ENCODE data around the gene SH3BP5.
A peak's percentile ranks its signal among the peaks of the same experiment; 100 is the strongest.
"Not testable (repeated sequence)": the region's sequence is repeated elsewhere in the genome, so short reads cannot be mapped to it uniquely, and the experiment has no call there.

SH3BP5 gene

DNA sequence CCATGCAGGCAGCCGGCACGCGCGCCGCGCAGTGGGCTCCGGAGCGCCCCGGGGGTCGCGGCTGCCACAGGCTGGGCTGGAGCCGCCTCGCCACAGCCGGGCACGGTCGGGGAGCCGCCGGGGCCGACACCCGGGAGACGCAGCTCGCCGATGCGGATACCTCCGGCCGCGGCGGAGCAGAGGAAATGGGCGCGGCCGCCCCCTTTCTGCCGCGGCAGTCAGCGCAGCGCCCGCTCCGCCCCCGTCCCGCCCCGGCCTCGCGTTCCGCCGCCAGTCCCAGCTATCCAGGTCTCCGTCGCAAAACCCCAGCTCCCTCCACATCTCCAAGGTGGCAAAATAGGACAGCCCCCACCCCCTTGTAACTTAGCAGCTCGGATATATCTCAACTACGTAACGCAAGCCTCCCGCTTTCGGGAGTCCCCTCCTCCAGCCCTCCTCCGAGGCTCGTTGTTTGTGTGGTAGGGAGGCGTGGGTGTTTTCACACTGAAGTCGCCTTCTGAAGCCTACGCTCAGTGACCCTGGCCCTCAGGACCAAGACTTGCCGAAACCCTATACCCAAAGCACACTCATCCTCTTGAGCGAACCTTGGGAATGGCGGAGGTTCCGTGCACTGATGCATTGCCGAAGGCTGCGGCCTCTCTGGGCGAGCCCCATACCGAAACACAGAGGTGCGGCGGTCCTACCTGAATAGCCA is at the start of gene SH3BP5:
Gene SH3BP5, minus strand, starts transcription at position 182 of the 694 bp plus-strand sequence. Its CDS starts 178 bp downstream, at position 4.
- DNase-seq (ENCODE audit: low spot score) = peak; percentile 67

DNA sequence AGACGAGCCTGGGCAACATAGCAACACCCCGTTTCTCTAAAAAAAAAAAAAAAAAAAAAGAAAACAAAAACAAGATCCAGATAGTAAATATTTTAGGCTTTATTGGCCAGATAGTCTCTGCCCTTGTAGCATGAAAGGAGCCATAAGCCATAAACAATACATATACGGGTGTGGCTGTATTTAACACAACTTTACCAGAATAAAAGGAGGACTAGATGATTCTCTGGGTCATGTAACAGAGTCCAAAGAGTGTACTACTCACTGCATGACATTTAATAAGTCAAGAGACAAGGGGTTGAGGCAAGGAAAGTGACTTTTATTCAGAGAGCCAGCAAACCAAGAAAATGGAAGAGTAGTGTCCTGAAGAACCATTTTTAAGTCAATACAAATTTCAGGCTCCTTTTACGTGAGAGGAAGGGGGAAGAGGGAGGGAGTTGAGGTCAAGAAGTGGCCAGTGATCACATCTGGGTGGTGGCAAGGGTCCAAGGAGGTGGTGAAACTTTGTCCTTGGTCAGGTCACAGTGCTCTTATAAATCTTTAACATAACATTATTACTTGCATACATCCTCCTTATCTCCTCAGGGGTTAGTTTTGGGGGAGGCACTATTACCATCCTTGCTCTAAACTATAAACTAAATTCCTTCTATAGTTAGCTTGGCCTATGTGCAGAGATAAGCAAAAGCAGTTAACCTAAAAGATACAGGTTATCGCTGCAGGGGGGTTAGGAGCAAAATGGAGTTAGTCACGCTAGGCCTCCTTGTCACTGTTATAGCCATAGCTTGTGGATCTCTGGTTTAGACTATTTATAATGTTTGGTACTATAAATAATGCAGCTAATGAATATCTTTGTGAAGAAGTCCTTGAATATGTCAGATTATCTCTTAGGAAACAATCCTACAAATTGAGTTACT is 48.8 kb upstream of the SH3BP5 start:
- no peak for DNase-seq (ENCODE audit: low spot score)

DNA sequence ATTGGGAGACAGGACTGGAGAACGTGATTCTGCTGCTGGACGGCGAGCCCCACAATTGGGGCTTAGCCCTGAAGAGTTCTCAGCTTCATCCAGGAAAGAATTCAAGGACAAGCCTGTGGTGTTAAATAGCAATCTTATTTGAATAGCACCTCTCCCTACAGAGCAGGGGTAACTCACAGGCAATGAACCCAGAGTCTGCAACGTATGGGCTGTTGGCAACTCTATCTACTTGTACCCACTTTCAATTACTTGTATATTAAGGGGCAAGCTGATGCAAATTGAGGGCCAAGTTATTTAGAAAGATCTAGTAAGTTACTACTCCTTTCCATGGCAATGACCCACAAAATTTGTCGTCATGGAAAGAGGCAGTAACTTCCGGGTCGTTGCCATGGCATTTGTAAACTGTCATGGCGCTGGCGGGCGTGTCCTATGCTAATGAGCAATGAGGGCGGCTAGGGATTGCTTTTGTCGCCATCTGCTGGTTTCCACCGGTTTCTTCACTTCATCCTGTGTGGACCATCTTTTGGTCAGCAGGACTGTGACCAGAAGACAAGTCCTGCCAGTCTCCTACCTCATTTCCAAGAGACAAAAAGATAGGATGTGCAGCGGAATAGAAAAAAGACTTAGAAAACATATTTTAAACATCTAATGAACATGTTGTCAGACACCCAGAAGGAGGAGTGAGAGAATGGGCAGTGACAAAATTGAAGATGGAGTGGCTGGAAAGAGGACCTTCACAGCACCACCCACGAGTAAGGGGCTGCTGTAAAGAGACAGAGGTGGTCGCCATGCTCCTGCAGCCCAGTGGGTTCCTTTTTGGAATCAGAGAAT is 45.8 kb upstream of the SH3BP5 start:
- DNase-seq (ENCODE audit: low spot score) = peak; percentile 91

GRCh38 chr3:15375461-15376000 is 43.1 kb upstream of the SH3BP5 start:
- DNase-seq (ENCODE audit: low spot score) = no peak

DNA sequence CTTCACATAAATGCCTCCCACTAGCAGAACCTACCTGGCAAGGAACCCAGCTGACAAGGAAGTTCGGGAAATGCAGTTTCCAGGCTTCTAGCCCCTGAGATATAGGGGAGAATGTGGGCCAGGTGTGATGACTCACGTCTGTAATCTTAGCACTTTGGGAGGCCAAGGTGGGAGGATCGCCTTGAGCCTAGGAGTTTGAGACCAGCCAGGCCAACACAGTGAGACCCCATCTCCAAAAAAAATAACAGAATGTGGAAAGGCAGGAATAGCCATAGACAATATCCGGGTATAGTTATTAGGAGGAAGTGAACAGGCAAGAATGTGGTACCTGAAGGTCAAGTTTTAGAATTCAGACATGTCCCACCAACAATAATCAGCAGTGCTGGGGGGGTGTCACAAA is 40.5 kb upstream of the SH3BP5 start:
- no peak for DNase-seq (ENCODE audit: low spot score)

GRCh38 chr3:15368561-15369135 is 36.3 kb upstream of the SH3BP5 start:
- peak; percentile 37 for DNase-seq (ENCODE audit: low spot score)

DNA sequence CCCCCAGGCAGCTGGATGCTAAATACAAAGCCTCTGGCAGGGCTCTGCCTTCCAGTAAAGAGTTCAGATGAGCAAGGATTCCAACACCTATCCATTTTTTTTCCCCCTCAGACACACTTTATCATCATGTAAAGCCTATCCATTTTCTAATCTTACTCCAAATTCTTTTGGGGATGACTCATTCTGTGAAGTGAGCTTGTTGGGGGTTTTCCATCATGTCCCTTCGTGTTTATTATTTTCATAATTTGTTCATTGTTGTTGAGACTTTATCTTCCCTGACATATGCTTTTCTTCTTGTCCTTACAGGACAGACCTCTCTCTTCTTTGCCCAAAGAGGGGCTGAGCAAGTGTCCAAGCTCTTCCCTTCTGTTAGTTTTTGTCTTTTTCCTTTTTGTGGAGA is 34.7 kb upstream of the SH3BP5 start:
- DNase-seq (ENCODE audit: low spot score) = no peak

DNA sequence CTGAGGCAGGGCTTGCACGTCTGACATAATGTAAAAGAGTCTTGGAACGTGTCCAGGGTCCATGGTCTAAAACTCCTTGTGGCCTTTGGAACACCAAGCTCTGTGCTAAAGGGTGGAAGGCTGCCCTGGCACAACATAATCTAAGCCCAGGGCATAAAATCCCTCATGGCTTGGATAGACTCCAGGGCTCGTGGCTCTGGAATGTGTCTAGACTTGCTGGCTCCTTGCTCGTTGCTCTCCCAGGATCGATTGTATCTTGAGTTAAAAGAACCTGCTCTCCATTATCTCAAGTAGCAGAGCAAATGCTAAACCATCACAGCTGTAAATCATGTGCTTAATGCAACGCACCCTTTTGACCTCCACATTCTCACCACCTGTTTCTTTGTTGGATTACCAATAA is 31.7 kb upstream of the SH3BP5 start:
- DNase-seq (ENCODE audit: low spot score) = not testable (repeated sequence)

GRCh38 chr3:15361494-15362214 is 29.3 kb upstream of the SH3BP5 start:
- no peak for DNase-seq (ENCODE audit: low spot score)

DNA sequence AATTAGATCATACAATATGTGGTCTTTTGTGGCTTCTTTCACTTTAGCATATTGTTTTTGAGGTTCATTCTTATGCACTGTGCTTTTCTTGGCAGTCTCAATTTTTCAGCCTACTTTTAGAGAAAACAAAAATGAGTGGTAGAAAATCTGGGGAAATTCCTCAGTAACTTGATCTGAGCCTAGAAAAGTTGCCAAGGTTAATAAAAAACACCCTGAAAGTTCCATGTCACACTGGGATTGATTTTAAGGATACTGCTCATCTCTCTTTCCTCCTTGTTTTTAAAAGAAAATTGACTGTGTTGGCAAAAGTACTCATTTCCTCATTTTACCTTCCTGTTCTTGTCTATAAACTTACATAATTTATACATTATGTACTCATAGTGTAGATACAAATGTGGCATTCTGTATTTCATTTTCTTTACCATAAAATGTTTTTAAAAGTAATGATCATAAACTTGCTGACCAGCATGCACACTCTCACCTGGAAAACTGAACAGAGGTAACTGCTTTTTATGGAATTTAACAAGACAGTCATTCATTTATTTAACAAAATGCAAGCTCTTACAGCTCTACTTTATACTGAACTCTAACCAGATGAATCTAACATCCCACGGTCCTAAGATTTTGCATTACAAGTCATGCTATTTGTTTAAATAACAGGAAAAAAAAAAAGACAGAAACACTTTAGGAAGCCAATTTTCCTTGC is 28.6 kb upstream of the SH3BP5 start:
- no peak for DNase-seq (ENCODE audit: low spot score)

DNA sequence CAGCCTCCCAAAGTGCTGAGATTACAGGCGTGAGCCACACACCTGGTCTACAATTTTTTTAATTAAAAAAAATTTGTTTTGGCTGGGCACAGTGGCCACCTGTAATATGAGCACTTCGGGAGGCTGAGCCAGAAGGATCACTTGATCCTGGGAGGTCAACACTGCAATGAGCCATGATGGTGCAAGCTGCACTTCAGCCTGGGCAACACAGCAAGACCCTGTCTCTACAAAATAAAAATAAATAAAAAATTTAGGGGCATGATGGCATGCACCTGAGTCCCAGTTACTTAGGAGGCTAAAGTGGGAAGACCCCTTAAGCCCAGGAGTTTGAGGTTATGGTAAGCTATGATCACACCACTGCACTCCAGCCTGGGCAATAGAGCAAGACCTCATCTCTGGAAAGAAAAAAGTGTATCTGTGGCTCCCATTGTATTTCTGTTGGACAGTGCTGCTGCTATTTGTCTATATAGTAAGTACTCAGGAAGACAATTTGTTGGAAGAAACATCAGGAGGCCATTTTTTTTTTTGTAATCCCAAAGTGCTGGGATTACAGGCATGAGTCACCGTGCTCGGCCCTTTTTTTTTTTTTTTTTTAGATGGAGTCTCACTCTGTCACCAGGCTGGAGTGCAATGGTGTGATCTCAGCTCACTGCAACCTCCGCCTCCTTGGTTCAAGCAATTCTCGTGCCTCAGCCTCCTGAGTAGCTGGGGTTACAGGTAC is 27.5 kb upstream of the SH3BP5 start:
- no peak for DNase-seq (ENCODE audit: low spot score)

GRCh38 chr3:15356651-15357061 is 24.3 kb upstream of the SH3BP5 start:
- not testable (repeated sequence) for DNase-seq (ENCODE audit: low spot score)

DNA sequence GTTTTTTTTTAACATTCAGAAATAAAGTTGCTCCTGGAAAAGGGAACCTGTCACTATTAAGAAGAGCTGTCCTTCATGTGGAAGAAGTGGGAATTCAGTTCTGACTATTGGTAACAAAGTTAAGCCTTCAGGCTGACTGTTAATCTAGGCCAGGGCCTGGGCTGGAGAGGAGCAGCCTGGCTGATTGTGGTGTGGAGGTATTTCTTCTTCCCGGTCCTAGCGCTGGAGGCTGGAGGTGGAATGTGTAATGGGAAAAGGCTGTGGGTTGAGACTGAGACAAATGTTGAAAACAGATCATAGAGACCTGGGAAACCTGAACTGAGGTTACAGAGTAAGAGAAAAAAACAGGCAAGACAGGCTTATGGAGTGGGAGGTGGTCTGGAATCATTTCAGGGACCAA is 23.8 kb upstream of the SH3BP5 start:
- no peak for DNase-seq (ENCODE audit: low spot score)

DNA sequence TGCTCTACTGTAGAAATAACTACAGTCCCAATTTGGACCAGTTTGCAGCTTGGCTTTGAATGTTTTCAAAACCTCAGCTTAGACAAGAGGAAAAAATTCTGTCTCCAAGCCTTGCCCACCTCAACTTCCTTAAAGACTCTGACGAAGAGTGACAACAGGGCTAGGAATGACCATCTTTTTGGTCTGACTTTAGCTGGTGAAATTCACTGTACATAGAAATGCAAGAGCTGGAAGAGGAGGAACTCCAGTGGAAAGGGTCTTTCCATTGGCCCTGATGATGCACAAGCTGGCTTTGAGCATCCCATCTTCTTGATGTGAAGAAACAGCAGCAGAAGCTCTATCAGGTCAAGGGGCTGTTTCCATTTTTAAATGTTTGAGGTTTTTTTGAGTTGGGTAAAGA is 22.7 kb upstream of the SH3BP5 start:
- no peak for DNase-seq (ENCODE audit: low spot score)

GRCh38 chr3:15354485-15354884 is 22.1 kb upstream of the SH3BP5 start:
- no peak for DNase-seq (ENCODE audit: low spot score)

DNA sequence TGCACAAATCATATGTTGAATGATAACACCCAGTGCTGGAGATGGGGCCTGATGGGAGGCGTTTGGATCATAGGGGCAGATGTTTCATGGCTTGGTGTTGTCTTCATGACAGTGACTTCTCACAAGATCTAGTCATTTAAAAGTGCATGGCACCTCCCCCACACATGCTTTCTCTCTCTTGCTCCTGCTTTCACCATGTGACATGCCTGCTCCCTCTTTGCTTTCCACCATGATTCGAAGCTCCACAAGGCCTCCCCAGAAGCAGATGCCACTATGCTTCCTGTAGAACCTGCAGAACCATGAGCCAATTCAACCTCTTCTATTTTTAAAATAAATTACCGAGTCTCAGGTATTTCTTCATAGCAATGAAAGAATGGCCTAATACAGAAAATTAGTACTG is 17.8 kb upstream of the SH3BP5 start:
- DNase-seq (ENCODE audit: low spot score) = no peak

- DNase-seq (ENCODE audit: low spot score) = not testable (repeated sequence)
These were observed 17.1 kb upstream of the SH3BP5 start for GRCh38 chr3:15349438-15349837.

GRCh38 chr3:15348246-15348645 is 15.9 kb upstream of the SH3BP5 start:
- DNase-seq (ENCODE audit: low spot score) = no peak

DNA sequence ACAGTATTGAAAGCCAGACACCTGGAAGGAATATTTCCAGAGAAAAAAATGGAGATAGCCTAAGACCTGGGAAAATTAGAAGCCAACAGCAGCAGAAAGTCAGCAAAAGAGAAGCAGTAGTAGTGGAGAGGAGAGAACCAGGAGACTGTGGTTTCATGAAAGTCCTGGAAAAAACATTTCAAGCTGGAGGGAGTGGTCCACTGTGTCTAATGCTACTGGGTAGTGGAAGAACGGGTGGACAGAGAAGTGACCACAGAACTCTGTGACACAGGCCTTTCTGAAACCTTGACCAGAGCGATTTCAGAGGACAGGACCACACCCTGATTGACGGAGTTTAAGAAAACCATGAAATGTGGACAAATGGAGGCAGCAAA is 15.3 kb upstream of the SH3BP5 start:
- DNase-seq (ENCODE audit: low spot score) = no peak

Measured in kidney capillary endothelial cell (primary cell).